ENCODE data around the gene NAA80.
"Not testable (repeated sequence)": the region's sequence is repeated elsewhere in the genome, so short reads cannot be mapped to it uniquely, and the experiment has no call there.

NAA80 gene

GRCh38 chr3:50293079-50293801 lies 6.0 kb downstream of the NAA80 start:
- H3K27ac ChIP-seq: peak overlapping the region; percentile 63
- no peak for DNase-seq (ENCODE audit: low read depth, low spot score)

GRCh38 chr3:50292159-50293078 lies 6.8 kb downstream of the NAA80 start, which contains the start of gene IFRD2:
TSS of gene IFRD2 (minus strand) at chr3:50292429. CDS start at chr3:50292274, 155 bp downstream.
- DNase-seq (ENCODE audit: low read depth, low spot score): peak; percentile 84
- H3K27ac ChIP-seq: peak within 1 kb of the TSS; percentile 63

- no peak overlapping the region for H3K27ac ChIP-seq
- no peak for DNase-seq (ENCODE audit: low read depth, low spot score)
Observed at GRCh38 chr3:50290161-50290641, 9.0 kb downstream of the NAA80 start.

GRCh38 chr3:50289130-50289529 lies 10.1 kb downstream of the NAA80 start:
- H3K27ac ChIP-seq: no peak overlapping the region
- DNase-seq (ENCODE audit: low read depth, low spot score): no peak

- DNase-seq (ENCODE audit: low read depth, low spot score): no peak
Observed at GRCh38 chr3:50288387-50289007, 10.7 kb downstream of the NAA80 start.

GRCh38 chr3:50287262-50287661 lies 11.9 kb downstream of the NAA80 start:
- H3K27ac ChIP-seq: no peak overlapping the region
- no peak for DNase-seq (ENCODE audit: low read depth, low spot score)

More at GRCh38 chr3:50288387-50289007, 10.7 kb downstream of the NAA80 start:
- H3K27ac ChIP-seq: no peak overlapping the region

GRCh38 chr3:50286322-50287227 lies 12.6 kb downstream of the NAA80 start:
- no peak overlapping the region for H3K27ac ChIP-seq
- DNase-seq (ENCODE audit: low read depth, low spot score): no peak

GRCh38 chr3:50284121-50284520 lies 15.1 kb downstream of the NAA80 start:
- not testable (repeated sequence) for DNase-seq (ENCODE audit: low read depth, low spot score)

GRCh38 chr3:50279255-50280016 lies 19.8 kb downstream of the NAA80 start:
- no peak for DNase-seq (ENCODE audit: low read depth, low spot score)
- no peak overlapping the region for H3K27ac ChIP-seq

More at GRCh38 chr3:50284121-50284520, 15.1 kb downstream of the NAA80 start:
- not testable (repeated sequence) for H3K27ac ChIP-seq

GRCh38 chr3:50278880-50279224 lies 20.4 kb downstream of the NAA80 start, which contains the start of gene LSMEM2:
TSS of gene LSMEM2 (plus strand) at chr3:50279087. CDS start at chr3:50279114, 27 bp downstream.
- DNase-seq (ENCODE audit: low read depth, low spot score): no peak
- H3K27ac ChIP-seq: no peak within 1 kb of the TSS

GRCh38 chr3:50278123-50278879 lies 20.9 kb downstream of the NAA80 start:
- no peak overlapping the region for H3K27ac ChIP-seq
- no peak for DNase-seq (ENCODE audit: low read depth, low spot score)

- H3K27ac ChIP-seq: no peak overlapping the region
- DNase-seq (ENCODE audit: low read depth, low spot score): no peak
Observed at GRCh38 chr3:50276762-50277101, 22.5 kb downstream of the NAA80 start.

- H3K27ac ChIP-seq: no peak overlapping the region
- no peak for DNase-seq (ENCODE audit: low read depth, low spot score)
Observed at GRCh38 chr3:50275996-50276761, 23.0 kb downstream of the NAA80 start.

- no peak overlapping the region for H3K27ac ChIP-seq
- no peak for DNase-seq (ENCODE audit: low read depth, low spot score)
Observed at GRCh38 chr3:50275141-50275995, 23.8 kb downstream of the NAA80 start.

GRCh38 chr3:50274371-50275104 lies 24.7 kb downstream of the NAA80 start:
- H3K27ac ChIP-seq: no peak overlapping the region
- DNase-seq (ENCODE audit: low read depth, low spot score): no peak

- no peak for DNase-seq (ENCODE audit: low read depth, low spot score)
- H3K27ac ChIP-seq: no peak overlapping the region
Observed at GRCh38 chr3:50273689-50274065, 25.5 kb downstream of the NAA80 start.
